HEK293T (cell line): ENCODE results near the gene MMS22L.

Experiments
- CTCF ChIA-PET: fragments of 350-600 bp; formaldehyde crosslinking; extraction: SDS; loops from one replicate; lab custom pipeline; 2021; ENCODE audit warnings: antibody characterized with exemption, inconsistent platforms; lab: Yijun Ruan, JAX
- POLR2A ChIA-PET: fragments of 350-600 bp; formaldehyde crosslinking; extraction: SDS; loops from one replicate; lab custom pipeline; 2020; ENCODE audit warnings: antibody characterized with exemption, inconsistent platforms; lab: Yijun Ruan, JAX
- DNase-seq: peaks from one replicate; pipeline ENCODE4 v3.0.0; 2012; ENCODE audit warnings: mixed read lengths; ENCODE audit errors: extremely low spot score
- ARNT ChIP-seq: fragments of 450-650 bp; IDR thresholded peaks from 2 replicates; pipeline ENCODE4 v1.6.1; 2017; ENCODE audit warnings: mild to moderate bottlenecking
- BHLHE40 ChIP-seq: fragments of 450-650 bp; IDR thresholded peaks from 2 replicates; pipeline ENCODE4 v1.6.1; 2016; ENCODE audit warnings: mild to moderate bottlenecking, moderate library complexity, borderline replicate concordance
- CTBP1 ChIP-seq: fragments of 450-650 bp; IDR thresholded peaks from 2 replicates; pipeline ENCODE4 v1.6.1; 2016; ENCODE audit warnings: borderline replicate concordance
- ELF4 ChIP-seq: fragments of 450-650 bp; IDR thresholded peaks from 2 replicates; pipeline ENCODE4 v1.6.1; 2017; ENCODE audit warnings: antibody characterized with exemption
- FOXA1 ChIP-seq: fragments of 450-650 bp; IDR thresholded peaks from 2 replicates; pipeline ENCODE4 v1.6.1; 2016; ENCODE audit warnings: mild to moderate bottlenecking
- FOXK2 ChIP-seq: fragments of 450-650 bp; IDR thresholded peaks from 2 replicates; pipeline ENCODE4 v1.6.1; 2016; ENCODE audit warnings: mild to moderate bottlenecking
- FOXM1 ChIP-seq: fragments of 450-650 bp; IDR thresholded peaks from 2 replicates; pipeline ENCODE4 v1.6.1; 2017; ENCODE audit warnings: mild to moderate bottlenecking, borderline replicate concordance
- HDGF ChIP-seq: fragments of 450-650 bp; IDR thresholded peaks from 2 replicates; pipeline ENCODE4 v1.6.1; 2017; ENCODE audit warnings: antibody characterized with exemption, borderline replicate concordance
- L3MBTL2 ChIP-seq: fragments of 450-650 bp; conservative IDR thresholded peaks from 2 replicates; pipeline ENCODE4 v1.6.1; 2016; ENCODE audit warnings: mild to moderate bottlenecking
- LEF1 ChIP-seq: fragments of 450-650 bp; IDR thresholded peaks from 2 replicates; pipeline ENCODE4 v1.6.1; 2017; ENCODE audit warnings: mild to moderate bottlenecking, borderline replicate concordance
- NFRKB ChIP-seq: fragments of 450-650 bp; IDR thresholded peaks from 2 replicates; pipeline ENCODE4 v1.6.1; 2016; ENCODE audit warnings: mild to moderate bottlenecking, moderate library complexity
- SP1 ChIP-seq: fragments of 450-650 bp; IDR thresholded peaks from 2 replicates; pipeline ENCODE4 v1.6.1; 2017
- SUZ12 ChIP-seq: fragments of 450-650 bp; IDR thresholded peaks from 2 replicates; pipeline ENCODE4 v1.6.1; 2016; ENCODE audit warnings: mild to moderate bottlenecking
- TARDBP ChIP-seq: fragments of 450-650 bp; IDR thresholded peaks from 2 replicates; pipeline ENCODE4 v1.6.1; 2016
- ZNF384 ChIP-seq: fragments of 450-650 bp; IDR thresholded peaks from 2 replicates; pipeline ENCODE4 v1.6.1; 2016
- TF ChIP-seq, protein P1 (sequence below): fragments of 450-650 bp; IDR thresholded peaks from 2 replicates; pipeline ENCODE4 v1.6.1; 2016

Gene MMS22L

DNA sequence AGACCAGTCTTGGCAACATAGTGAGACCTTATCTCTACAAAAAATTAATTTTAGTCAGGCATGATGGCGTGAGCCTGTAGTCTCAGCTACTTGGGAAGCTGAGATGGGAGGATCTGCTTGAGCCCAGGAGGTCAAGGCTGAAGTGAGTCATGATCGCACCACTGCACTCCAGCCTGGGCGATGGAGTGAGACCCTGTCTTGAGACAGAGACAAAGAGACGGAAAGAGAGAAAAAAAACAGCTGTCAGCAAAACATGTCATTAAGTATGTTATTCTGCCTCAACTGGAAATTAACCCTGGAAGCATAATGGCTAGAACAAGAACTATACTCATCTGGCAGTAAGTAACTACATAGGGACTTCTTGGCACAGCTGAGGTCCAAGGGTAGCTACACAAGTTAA lies 7.2 kb downstream of the MMS22L start:
- TF ChIP-seq TARDBP (no peak), FOXK2 (no peak), NFRKB (no peak), SP1 (no peak)
- TF ChIP-seq, protein P1, sequence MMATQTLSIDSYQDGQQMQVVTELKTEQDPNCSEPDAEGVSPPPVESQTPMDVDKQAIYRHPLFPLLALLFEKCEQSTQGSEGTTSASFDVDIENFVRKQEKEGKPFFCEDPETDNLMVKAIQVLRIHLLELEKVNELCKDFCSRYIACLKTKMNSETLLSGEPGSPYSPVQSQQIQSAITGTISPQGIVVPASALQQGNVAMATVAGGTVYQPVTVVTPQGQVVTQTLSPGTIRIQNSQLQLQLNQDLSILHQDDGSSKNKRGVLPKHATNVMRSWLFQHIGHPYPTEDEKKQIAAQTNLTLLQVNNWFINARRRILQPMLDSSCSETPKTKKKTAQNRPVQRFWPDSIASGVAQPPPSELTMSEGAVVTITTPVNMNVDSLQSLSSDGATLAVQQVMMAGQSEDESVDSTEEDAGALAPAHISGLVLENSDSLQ, result no peak
- ChIA-PET CTCF (interaction anchor here (0.6 kb wide), 1 partner anchor 204 kb away, joined by 5 read pairs; no protein-coding TSS in a partner anchor), POLR2A (no interaction called here)
- DNase-seq, result no peak

DNA sequence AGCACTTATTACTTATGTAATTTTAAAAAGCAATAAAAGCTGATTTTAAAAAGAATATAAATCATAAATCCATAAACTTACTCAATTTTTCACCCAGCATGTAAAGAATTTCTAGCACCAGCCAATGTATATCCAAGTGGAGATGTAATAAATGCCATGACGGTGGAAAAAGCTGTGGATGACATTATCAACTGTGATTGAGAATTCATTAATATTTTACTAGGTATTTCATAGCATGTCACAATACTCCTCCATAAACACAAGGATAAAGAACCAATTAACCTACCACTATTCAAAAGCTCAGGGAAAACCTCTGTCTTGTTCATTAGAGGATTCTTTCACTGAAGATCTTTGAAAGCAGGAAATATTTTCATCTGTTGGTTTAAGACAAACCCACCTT lies 13.2 kb downstream of the MMS22L start:
- DNase-seq, result no peak
- ChIA-PET CTCF (interaction anchor here (0.6 to 0.7 kb wide), 2 partner anchors 83 to 1491 kb away, joined by 3 read pairs; no protein-coding TSS in a partner anchor), POLR2A (no interaction called here)
- TF ChIP-seq HDGF (no peak), ZNF384 (no peak)

DNA sequence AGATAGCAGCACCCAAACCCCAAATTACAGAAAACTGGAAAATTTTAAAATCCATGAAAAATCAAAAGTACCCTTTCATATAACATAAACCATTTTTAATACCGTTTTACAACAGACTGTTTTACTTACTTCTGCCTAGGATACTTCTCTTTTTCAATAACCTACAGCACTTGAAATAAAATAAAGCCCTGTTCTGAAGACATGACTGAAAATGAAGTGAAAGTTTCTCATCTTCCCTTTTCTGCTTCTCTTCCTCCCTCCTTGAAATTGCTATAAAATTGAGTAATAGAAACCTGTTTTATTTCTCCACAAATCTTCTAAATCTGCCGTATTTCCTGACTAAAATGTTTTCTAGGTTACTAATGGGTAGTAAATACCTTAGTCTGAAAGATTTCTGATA lies 20.3 kb downstream of the MMS22L start:
- POLR2A ChIA-PET, result no interaction called here
- no peak for DNase-seq
- TF ChIP-seq, protein P1, result no peak
- TF ChIP-seq HDGF (no peak), FOXM1 (no peak), ELF4 (no peak), LEF1 (no peak), NFRKB (no peak)
- CTCF ChIA-PET, result no interaction called here

DNA sequence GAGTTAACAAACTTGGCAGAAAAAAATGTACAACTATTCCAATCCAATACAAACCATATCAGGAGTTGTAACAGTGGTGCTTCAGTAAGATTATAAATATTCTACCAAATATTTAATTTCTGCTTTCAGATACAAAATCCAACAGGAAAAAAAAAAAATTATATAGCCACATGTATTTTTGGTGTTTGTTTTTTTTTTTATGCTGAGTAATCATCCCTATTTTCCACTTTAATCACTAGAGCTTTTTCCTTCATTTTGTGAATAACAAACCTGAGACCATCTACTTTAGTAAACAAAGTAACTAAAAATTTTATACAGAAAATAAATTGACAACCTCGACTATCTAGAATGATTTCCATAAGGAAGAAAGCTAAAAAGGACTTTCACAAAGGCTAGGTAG lies 36.2 kb downstream of the MMS22L start:
- CTCF ChIA-PET, result no interaction called here
- TF ChIP-seq NFRKB, result no peak
- TF ChIP-seq ARNT, result no peak
- no peak for TF ChIP-seq ZNF384
- no peak for TF ChIP-seq BHLHE40
- POLR2A ChIA-PET, result no interaction called here
- no peak for DNase-seq

DNA sequence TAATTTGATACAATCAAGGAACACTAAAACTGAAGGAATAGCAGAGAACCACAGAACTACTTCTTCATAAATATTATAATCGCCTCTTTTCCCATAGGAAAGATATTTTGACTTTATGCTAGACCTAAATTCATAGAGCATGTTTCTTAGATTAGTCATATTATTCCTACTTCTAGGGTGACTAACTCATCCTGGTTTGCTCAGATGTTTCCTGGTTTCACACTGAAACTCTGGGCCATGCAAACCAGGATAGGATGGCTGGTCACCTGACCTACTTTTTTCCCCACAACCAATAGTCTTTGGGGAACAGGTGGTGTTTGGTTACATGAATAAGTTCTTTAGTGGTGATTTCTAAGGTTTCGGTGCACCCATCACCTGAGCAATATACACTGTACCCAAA lies 42.8 kb downstream of the MMS22L start:
- ChIA-PET POLR2A (no interaction called here), CTCF (no interaction called here)
- no peak for DNase-seq

DNA sequence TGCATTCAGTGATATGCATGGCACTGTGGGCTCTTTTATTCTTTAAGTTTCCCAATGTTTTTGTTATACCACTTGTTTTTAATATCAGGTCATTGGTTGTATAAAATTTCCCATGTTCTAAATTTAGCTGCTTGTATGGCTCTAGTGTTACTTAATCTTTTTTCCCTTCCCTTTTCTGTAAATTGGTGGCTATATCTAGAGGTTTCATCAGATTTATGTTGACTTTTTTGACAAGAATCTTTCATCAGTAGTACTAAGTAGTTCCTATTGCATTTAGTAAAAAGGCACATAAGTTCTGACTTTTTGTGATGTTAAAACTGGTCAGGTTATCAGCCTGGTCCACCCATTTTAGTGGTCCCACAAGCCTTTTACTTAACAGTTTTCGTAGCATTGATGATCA lies 51.1 kb downstream of the MMS22L start:
- DNase-seq, result no peak
- ChIA-PET CTCF (no interaction called here), POLR2A (no interaction called here)
- TF ChIP-seq ARNT, result no peak
- no peak for TF ChIP-seq NFRKB
- TF ChIP-seq HDGF, result no peak
- no peak for TF ChIP-seq L3MBTL2
- no peak for TF ChIP-seq CTBP1
- TF ChIP-seq ELF4, result no peak
- TF ChIP-seq BHLHE40, result no peak
- TF ChIP-seq, protein P1, result no peak
- no peak for TF ChIP-seq ZNF384
- no peak for TF ChIP-seq SP1
- TF ChIP-seq LEF1, result no peak
- TF ChIP-seq FOXK2, result no peak
- TF ChIP-seq SUZ12, result no peak
- TF ChIP-seq FOXM1, result no peak
- TF ChIP-seq FOXA1, result no peak
- TF ChIP-seq TARDBP, result no peak

More for the DNA sequence above, 42.8 kb downstream of the MMS22L start:
- TF ChIP-seq NFRKB (no peak), L3MBTL2 (no peak), ARNT (no peak), ZNF384 (no peak), ELF4 (no peak), LEF1 (no peak), SP1 (no peak), CTBP1 (no peak), FOXM1 (no peak), SUZ12 (no peak), BHLHE40 (no peak), FOXA1 (no peak)
- TF ChIP-seq, protein P1, result no peak

DNA sequence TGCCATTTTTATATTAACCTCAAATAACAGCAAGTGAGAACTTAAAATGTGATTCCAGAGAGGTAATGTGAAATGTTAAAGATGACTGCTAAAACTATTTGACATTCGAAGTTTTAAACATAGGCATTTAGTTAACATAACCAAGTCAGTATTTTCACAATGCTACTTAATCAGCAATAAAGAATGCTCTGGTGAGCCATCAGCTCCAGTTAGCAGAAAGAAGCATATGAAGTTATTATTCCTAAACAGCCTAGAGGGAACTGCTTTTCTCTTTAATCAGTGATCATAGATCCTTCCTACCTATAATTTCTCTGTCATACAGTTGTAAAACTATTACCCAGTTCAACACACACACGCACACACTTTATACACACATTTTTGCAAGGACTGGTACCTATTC lies 60.1 kb downstream of the MMS22L start:
- ChIA-PET CTCF (no interaction called here), POLR2A (no interaction called here)
- TF ChIP-seq ARNT (no peak), ZNF384 (no peak), SUZ12 (no peak), SP1 (no peak), L3MBTL2 (no peak), ELF4 (no peak), BHLHE40 (no peak), FOXK2 (no peak), HDGF (no peak), LEF1 (no peak), NFRKB (no peak), TARDBP (no peak), FOXM1 (no peak), FOXA1 (no peak), CTBP1 (no peak)
- TF ChIP-seq, protein P1, result no peak
- DNase-seq, result no peak
